Measurements from ENCODE around the gene BCAS1. TPM values are rescaled to one million over a fixed set of nuclear protein-coding genes. Genes with fewer than 3 reads are reported as not detected.

BCAS1 gene
- total RNA-seq, 1 donor from 2014 or later, result under 0.01 TPM

GRCh38 chr20:54043076-54043967 is 27.1 kb downstream of the BCAS1 start:
- DNase-seq (ENCODE audit: low read depth), result no peak
- TF ChIP-seq CTCF (conservative IDR thresholded peaks at IDR 0.05; ENCODE audit: low read depth, low read length), result peak; percentile 11

GRCh38 chr20:54042021-54042420 is 28.4 kb downstream of the BCAS1 start:
- no peak for TF ChIP-seq CTCF (conservative IDR thresholded peaks at IDR 0.05; ENCODE audit: low read depth, low read length)
- no peak for DNase-seq (ENCODE audit: low read depth)
- no peak overlapping the region for H3K4me3 ChIP-seq (ENCODE audit: low read depth, low read length)

More at GRCh38 chr20:54043076-54043967, 27.1 kb downstream of the BCAS1 start:
- no peak overlapping the region for H3K4me3 ChIP-seq (ENCODE audit: low read depth, low read length)

- no peak for DNase-seq (ENCODE audit: low read depth)
- no peak overlapping the region for H3K4me3 ChIP-seq (ENCODE audit: low read depth, low read length)
- TF ChIP-seq CTCF (conservative IDR thresholded peaks at IDR 0.05; ENCODE audit: low read depth, low read length), result no peak
Observed at GRCh38 chr20:54041336-54041735, 29.1 kb downstream of the BCAS1 start.

GRCh38 chr20:54040531-54040930 is 29.9 kb downstream of the BCAS1 start:
- no peak for DNase-seq (ENCODE audit: low read depth)
- no peak for TF ChIP-seq CTCF (conservative IDR thresholded peaks at IDR 0.05; ENCODE audit: low read depth, low read length)
- H3K4me3 ChIP-seq (ENCODE audit: low read depth, low read length), result no peak overlapping the region

- no peak for DNase-seq (ENCODE audit: low read depth)
- no peak for TF ChIP-seq CTCF (conservative IDR thresholded peaks at IDR 0.05; ENCODE audit: low read depth, low read length)
- H3K4me3 ChIP-seq (ENCODE audit: low read depth, low read length), result no peak overlapping the region
Observed at GRCh38 chr20:54038961-54039360, 31.4 kb downstream of the BCAS1 start.

GRCh38 chr20:54037525-54037924 is 32.9 kb downstream of the BCAS1 start:
- no peak for TF ChIP-seq CTCF (conservative IDR thresholded peaks at IDR 0.05; ENCODE audit: low read depth, low read length)

GRCh38 chr20:54029643-54030042 is 40.8 kb downstream of the BCAS1 start:
- DNase-seq (ENCODE audit: low read depth), result no peak
- no peak for TF ChIP-seq CTCF (conservative IDR thresholded peaks at IDR 0.05; ENCODE audit: low read depth, low read length)
- H3K4me3 ChIP-seq (ENCODE audit: low read depth, low read length), result no peak overlapping the region

More at GRCh38 chr20:54037525-54037924, 32.9 kb downstream of the BCAS1 start:
- no peak for DNase-seq (ENCODE audit: low read depth)
- no peak overlapping the region for H3K4me3 ChIP-seq (ENCODE audit: low read depth, low read length)
